Kidney epithelial cell (primary cell): ENCODE results near the gene PCDHGA2. TPM values are rescaled to one million over a fixed set of nuclear protein-coding genes. Genes with fewer than 3 reads are reported as not detected.
"Not testable (repeated sequence)": the region's sequence is repeated elsewhere in the genome, so short reads cannot be mapped to it uniquely, and the experiment has no call there.

Experiments
- DNase-seq: peaks from one replicate; pipeline ENCODE4 v3.0.0-alpha.2; 2010; ENCODE audit warnings: low read depth
- H3K27me3 ChIP-seq: 2 replicates; pipeline ENCODE4 v1.6.0; 2011; ENCODE audit warnings: low read length; ENCODE audit not compliant: control insufficient read depth, insufficient read depth
- H3K36me3 ChIP-seq: 2 replicates; pipeline ENCODE4 v1.5.1; 2011; ENCODE audit warnings: low read length; ENCODE audit not compliant: control insufficient read depth, insufficient read depth
- H3K4me3 ChIP-seq: 2 replicates; pipeline ENCODE4 v1.5.1; 2011; ENCODE audit warnings: low read depth, mild to moderate bottlenecking, control low read depth, low read length
- total RNA-seq: library from RNA; depleted of rRNA; stranded (reverse); fragments of >200 nt; gene quantifications from 2 replicates; pipeline ENCODE4 v1.2.3, GENCODE V29; 2015
- TF ChIP-seq, protein P1 (sequence below): IDR thresholded peaks from 2 replicates; pipeline ENCODE4 v1.5.1; 2011; ENCODE audit warnings: mild to moderate bottlenecking, moderate library complexity, low read length, control low read depth, inconsistent platforms; ENCODE audit not compliant: insufficient read depth, poor library complexity, severe bottlenecking

Gene PCDHGA2
- total RNA-seq, 1 donor from 2014 or later: 2.8 TPM

- no peak for DNase-seq
- TF ChIP-seq, protein P1, sequence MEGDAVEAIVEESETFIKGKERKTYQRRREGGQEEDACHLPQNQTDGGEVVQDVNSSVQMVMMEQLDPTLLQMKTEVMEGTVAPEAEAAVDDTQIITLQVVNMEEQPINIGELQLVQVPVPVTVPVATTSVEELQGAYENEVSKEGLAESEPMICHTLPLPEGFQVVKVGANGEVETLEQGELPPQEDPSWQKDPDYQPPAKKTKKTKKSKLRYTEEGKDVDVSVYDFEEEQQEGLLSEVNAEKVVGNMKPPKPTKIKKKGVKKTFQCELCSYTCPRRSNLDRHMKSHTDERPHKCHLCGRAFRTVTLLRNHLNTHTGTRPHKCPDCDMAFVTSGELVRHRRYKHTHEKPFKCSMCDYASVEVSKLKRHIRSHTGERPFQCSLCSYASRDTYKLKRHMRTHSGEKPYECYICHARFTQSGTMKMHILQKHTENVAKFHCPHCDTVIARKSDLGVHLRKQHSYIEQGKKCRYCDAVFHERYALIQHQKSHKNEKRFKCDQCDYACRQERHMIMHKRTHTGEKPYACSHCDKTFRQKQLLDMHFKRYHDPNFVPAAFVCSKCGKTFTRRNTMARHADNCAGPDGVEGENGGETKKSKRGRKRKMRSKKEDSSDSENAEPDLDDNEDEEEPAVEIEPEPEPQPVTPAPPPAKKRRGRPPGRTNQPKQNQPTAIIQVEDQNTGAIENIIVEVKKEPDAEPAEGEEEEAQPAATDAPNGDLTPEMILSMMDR: no peak
- H3K27me3 ChIP-seq: peaks cover 21% of the 10 kb centered on the region
- no peaks in the 10 kb centered on the region for H3K36me3 ChIP-seq
- H3K4me3 ChIP-seq: no peak overlapping the region
These were observed 36.1 kb downstream of the PCDHGA2 start for GRCh38 chr5:141374627-141375026.

- DNase-seq: not testable (repeated sequence)
These were observed 37.0 kb downstream of the PCDHGA2 start for GRCh38 chr5:141375444-141376155.

DNA sequence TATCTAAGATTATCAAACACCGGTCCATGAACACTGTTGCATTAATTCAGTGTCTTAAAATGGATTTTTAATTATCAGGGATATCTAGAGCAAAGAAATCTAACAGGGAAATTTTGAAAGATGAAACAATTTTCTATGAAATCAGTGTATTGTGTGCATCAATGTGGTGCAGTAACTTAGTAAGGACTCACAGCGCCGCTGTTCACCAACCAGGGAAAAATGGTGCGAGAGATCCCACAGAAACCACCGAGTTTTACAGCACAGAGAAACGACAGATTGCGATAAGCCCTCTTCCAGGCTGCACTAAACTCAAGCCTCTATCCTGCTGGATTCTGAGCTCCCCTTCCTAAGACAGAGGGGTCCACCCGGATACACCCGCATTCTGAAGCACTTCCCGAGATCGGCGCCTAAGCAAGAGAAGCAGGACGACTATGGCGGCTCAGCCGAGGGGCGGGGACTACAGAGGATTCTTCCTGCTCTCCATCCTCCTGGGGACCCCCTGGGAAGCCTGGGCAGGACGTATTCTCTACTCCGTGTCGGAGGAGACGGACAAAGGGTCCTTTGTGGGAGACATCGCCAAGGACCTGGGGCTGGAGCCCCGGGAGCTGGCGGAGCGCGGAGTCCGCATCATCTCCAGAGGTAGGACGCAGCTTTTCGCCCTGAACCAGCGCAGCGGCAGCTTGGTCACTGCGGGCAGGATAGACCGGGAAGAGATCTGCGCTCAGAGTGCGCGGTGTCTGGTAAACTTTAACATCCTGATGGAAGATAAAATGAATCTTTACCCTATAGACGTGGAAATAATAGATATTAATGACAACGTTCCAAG is 44.1 kb downstream of the PCDHGA2 start, which contains the start of gene PCDHGA7:
PCDHGA7 (plus strand) TSS at position 274 of the 826 bp plus-strand sequence; CDS start at position 432, 158 bp downstream.
- DNase-seq: no peak
- H3K4me3 ChIP-seq: peak within 1 kb of the TSS; percentile 43
- H3K27me3 ChIP-seq: peaks cover 9% of the 10 kb centered on the region
- TF ChIP-seq, protein P1: peak; percentile 28
- no peaks in the 10 kb centered on the region for H3K36me3 ChIP-seq

More at GRCh38 chr5:141375444-141376155, 37.0 kb downstream of the PCDHGA2 start:
- H3K27me3 ChIP-seq: peaks cover 20% of the 10 kb centered on the region
- H3K4me3 ChIP-seq, H3K36me3 ChIP-seq: not testable (repeated sequence)

- TF ChIP-seq, protein P1: no peak
- H3K36me3 ChIP-seq: no peaks in the 10 kb centered on the region
- no peak overlapping the region for H3K4me3 ChIP-seq
- DNase-seq: no peak
- H3K27me3 ChIP-seq: peaks cover 9% of the 10 kb centered on the region
These were observed 44.8 kb downstream of the PCDHGA2 start for GRCh38 chr5:141383345-141383744.

DNA sequence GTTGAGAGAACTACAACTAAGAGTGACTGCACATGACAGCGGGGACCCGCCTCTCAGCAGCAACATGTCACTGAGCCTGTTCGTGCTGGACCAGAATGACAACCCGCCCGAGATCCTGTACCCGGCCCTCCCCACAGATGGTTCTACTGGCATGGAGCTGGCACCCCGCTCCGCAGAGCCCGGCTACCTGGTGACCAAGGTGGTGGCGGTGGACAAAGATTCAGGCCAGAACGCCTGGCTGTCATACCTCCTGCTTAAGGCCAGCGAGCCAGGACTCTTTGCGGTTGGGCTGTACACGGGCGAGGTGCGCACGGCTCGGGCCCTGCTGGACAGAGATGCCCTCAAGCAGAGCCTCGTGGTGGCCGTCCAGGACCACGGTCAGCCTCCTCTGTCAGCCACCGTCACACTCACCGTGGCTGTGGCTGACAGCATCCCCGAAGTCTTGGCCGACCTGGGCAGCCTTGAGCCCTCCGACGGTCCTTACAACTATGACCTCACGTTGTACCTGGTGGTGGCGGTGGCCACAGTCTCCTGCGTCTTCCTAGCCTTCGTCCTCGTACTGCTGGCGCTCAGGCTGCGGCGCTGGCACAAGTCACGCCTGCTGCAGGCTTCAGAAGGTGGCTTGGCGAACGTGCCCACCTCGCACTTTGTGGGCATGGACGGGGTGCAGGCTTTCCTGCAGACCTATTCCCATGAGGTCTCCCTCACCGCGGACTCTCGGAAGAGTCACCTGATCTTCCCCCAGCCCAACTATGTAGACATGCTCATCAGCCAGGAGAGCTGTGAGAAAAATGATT is 46.1 kb downstream of the PCDHGA2 start:
- TF ChIP-seq, protein P1: no peak
- DNase-seq: no peak
- H3K4me3 ChIP-seq: no peak overlapping the region
- no peaks in the 10 kb centered on the region for H3K36me3 ChIP-seq
- H3K27me3 ChIP-seq: peaks cover 16% of the 10 kb centered on the region
